SK-N-SH (cell line): ENCODE results near the gene RNF126.
"Not testable (repeated sequence)": the region's sequence is repeated elsewhere in the genome, so short reads cannot be mapped to it uniquely, and the experiment has no call there.

Experiments used
- EP300 ChIP-seq, 2 experiments: IDR thresholded peaks; 2 replicates each; pipeline versions ENCODE4 v1.4.0 to v1.6.1; 2012; ENCODE audit warnings: borderline replicate concordance in 1 of 2, low read depth in 1 of 2, low read length in 1 of 2
- EZH2phosphoT487 ChIP-seq: fragments of 200-600 bp; sonication (generic); IDR thresholded peaks from 2 replicates; pipeline ENCODE4 v1.6.1; 2017; ENCODE audit warnings: low read depth, mixed run types, mild to moderate bottlenecking, antibody characterized with exemption, moderate library complexity, borderline replicate concordance
- GABPA ChIP-seq: IDR thresholded peaks from 2 replicates; pipeline ENCODE4 v1.4.0; 2012; ENCODE audit warnings: low read depth, mild to moderate bottlenecking
- GATA2 ChIP-seq: sonication (generic); formaldehyde crosslinking; IDR thresholded peaks from 2 replicates; pipeline ENCODE4 v1.5.0; 2020; ENCODE audit warnings: mild to moderate bottlenecking, missing genetic modification reagents
- JUND ChIP-seq: IDR thresholded peaks from 2 replicates; pipeline ENCODE4 v1.4.0; 2012
- MEF2A ChIP-seq: IDR thresholded peaks from 2 replicates; pipeline ENCODE4 v1.4.0; 2012; ENCODE audit warnings: low read depth, borderline replicate concordance
- NFIC ChIP-seq: IDR thresholded peaks from 2 replicates; pipeline ENCODE4 v1.4.0; 2012; ENCODE audit warnings: borderline replicate concordance
- POLR2AphosphoS5 ChIP-seq: IDR thresholded peaks from 2 replicates; pipeline ENCODE4 v1.6.1; 2012; ENCODE audit warnings: low read depth, low read length
- RFX5 ChIP-seq: IDR thresholded peaks from 2 replicates; pipeline ENCODE4 v1.6.1; 2012; ENCODE audit warnings: mild to moderate bottlenecking, improper control_type of control experiment, low read length
- SIN3A ChIP-seq: IDR thresholded peaks from 2 replicates; pipeline ENCODE4 v1.6.1; 2012; ENCODE audit warnings: low read depth, mild to moderate bottlenecking, low read length, moderate library complexity, borderline replicate concordance
- TAF1 ChIP-seq: IDR thresholded peaks from 2 replicates; pipeline ENCODE4 v1.6.1; 2012; ENCODE audit warnings: low read depth, mild to moderate bottlenecking, low read length, moderate library complexity, borderline replicate concordance
- TF ChIP-seq, protein P1 (sequence below): fragments of 200-600 bp; sonication (generic); IDR thresholded peaks from 2 replicates; pipeline ENCODE4 v1.6.1; 2017; ENCODE audit warnings: antibody characterized with exemption, mild to moderate bottlenecking, moderate library complexity
- TF ChIP-seq, protein P2 (sequence below): fragments of 150-350 bp; IDR thresholded peaks from 2 replicates; pipeline ENCODE4 v1.6.1; 2016; ENCODE audit warnings: mild to moderate bottlenecking, low read depth, low read length
- TF ChIP-seq, protein P3 (sequence below): IDR thresholded peaks from 2 replicates; pipeline ENCODE4 v1.4.0; 2012; ENCODE audit warnings: low read depth

DNA sequence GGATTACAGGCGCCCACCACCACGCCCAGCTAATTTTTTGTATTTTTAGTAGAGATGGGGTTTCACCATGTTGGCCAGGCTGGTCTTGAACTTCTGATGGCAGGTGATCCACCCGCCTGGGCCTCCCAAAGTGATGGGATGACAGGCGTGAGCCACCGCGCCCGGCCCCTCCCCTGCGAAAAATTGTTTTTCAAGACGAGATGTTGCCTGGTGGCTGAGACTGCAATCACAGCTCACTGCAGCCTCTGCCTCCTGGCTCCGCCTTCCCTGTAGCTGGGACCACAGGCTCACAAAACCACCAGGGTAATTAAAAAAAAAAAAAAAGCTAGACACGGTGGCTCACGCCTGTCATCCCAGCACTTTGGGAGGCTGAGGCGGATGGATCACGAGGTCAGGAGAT is 36.9 kb upstream of the RNF126 start:
- TF ChIP-seq GABPA; EZH2phosphoT487; EP300 (IDR thresholded peaks at IDR 0.05; ENCODE audit: borderline replicate concordance in 1 of 2, low read depth in 1 of 2, low read length in 1 of 2); NFIC; TAF1; MEF2A; SIN3A; GATA2 (CRISPR knock-in tag); JUND; POLR2AphosphoS5; RFX5: not testable (repeated sequence)
- TF ChIP-seq, protein P1, sequence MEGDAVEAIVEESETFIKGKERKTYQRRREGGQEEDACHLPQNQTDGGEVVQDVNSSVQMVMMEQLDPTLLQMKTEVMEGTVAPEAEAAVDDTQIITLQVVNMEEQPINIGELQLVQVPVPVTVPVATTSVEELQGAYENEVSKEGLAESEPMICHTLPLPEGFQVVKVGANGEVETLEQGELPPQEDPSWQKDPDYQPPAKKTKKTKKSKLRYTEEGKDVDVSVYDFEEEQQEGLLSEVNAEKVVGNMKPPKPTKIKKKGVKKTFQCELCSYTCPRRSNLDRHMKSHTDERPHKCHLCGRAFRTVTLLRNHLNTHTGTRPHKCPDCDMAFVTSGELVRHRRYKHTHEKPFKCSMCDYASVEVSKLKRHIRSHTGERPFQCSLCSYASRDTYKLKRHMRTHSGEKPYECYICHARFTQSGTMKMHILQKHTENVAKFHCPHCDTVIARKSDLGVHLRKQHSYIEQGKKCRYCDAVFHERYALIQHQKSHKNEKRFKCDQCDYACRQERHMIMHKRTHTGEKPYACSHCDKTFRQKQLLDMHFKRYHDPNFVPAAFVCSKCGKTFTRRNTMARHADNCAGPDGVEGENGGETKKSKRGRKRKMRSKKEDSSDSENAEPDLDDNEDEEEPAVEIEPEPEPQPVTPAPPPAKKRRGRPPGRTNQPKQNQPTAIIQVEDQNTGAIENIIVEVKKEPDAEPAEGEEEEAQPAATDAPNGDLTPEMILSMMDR = not testable (repeated sequence)
- TF ChIP-seq, protein P2, sequence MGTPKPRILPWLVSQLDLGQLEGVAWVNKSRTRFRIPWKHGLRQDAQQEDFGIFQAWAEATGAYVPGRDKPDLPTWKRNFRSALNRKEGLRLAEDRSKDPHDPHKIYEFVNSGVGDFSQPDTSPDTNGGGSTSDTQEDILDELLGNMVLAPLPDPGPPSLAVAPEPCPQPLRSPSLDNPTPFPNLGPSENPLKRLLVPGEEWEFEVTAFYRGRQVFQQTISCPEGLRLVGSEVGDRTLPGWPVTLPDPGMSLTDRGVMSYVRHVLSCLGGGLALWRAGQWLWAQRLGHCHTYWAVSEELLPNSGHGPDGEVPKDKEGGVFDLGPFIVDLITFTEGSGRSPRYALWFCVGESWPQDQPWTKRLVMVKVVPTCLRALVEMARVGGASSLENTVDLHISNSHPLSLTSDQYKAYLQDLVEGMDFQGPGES = not testable (repeated sequence)
- TF ChIP-seq, protein P3, sequence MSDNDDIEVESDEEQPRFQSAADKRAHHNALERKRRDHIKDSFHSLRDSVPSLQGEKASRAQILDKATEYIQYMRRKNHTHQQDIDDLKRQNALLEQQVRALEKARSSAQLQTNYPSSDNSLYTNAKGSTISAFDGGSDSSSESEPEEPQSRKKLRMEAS = not testable (repeated sequence)
